HepG2 (cell line): ENCODE data around the gene TMEM221. TPM values are rescaled to one million over a fixed set of nuclear protein-coding genes. Genes with fewer than 3 reads are reported as not detected.

Source experiments
- ATF7-NPFF ChIP-seq: sonication (generic); formaldehyde crosslinking; IDR thresholded peaks from 2 replicates; pipeline ENCODE4 v1.8.1; 2023; ENCODE audit warnings: mild to moderate bottlenecking, low read depth, missing genetic modification reagents, moderate library complexity
- CREM ChIP-seq, 2 experiments: sonication (generic) in 1 of 2; formaldehyde crosslinking in 1 of 2; IDR thresholded peaks; 2 replicates each; pipeline versions ENCODE4 v1.4.0 to v1.6.1; 2016 to 2020; ENCODE audit warnings: antibody characterized with exemption in 1 of 2, mild to moderate bottlenecking in 1 of 2, missing genetic modification reagents in 1 of 2
- DRAP1 ChIP-seq: IDR thresholded peaks from 2 replicates; pipeline ENCODE4 v1.6.1; 2016; ENCODE audit warnings: missing genetic modification reagents, missing compliant biosample characterization
- FOSL1 ChIP-seq: sonication (generic); formaldehyde crosslinking; IDR thresholded peaks from 2 replicates; pipeline ENCODE4 v1.9.0; 2021; ENCODE audit warnings: missing genetic modification reagents, borderline replicate concordance
- FOXP1 ChIP-seq, 2 experiments: fragments of 450-650 bp in 1 of 2; IDR thresholded peaks; 2 replicates each; pipeline ENCODE4 v1.6.1; 2017 to 2018; ENCODE audit warnings: antibody characterized with exemption in 1 of 2
- HNF4G ChIP-seq, 2 experiments: sonication (generic) in 1 of 2; formaldehyde crosslinking in 1 of 2; IDR thresholded peaks; 2 replicates each; pipeline versions ENCODE4 v1.4.0 to v1.6.1; 2011 to 2020; ENCODE audit warnings: borderline replicate concordance in 2 of 2, low read depth in 2 of 2, mild to moderate bottlenecking in 2 of 2, low read length in 1 of 2, missing genetic modification reagents in 1 of 2, moderate library complexity in 1 of 2
- KLF11 ChIP-seq: IDR thresholded peaks from 2 replicates; pipeline ENCODE4 v1.6.1; 2016; ENCODE audit warnings: missing compliant biosample characterization
- MXD4 ChIP-seq: IDR thresholded peaks from 2 replicates; pipeline ENCODE4 v1.6.1; 2016; ENCODE audit warnings: mild to moderate bottlenecking, missing biosample characterization, missing genetic modification reagents
- NFYB ChIP-seq: sonication (generic); formaldehyde crosslinking; IDR thresholded peaks from 2 replicates; pipeline ENCODE4 v1.4.0; 2020; ENCODE audit warnings: missing genetic modification reagents
- SMAD3 ChIP-seq: sonication (generic); formaldehyde crosslinking; IDR thresholded peaks from 2 replicates; pipeline ENCODE4 v1.4.0; 2020; ENCODE audit warnings: missing genetic modification reagents
- SRY ChIP-seq: sonication (generic); formaldehyde crosslinking; IDR thresholded peaks from 2 replicates; pipeline ENCODE4 v1.8.0; 2022; ENCODE audit warnings: mild to moderate bottlenecking, missing genetic modification reagents
- TEAD3 ChIP-seq: optimal IDR thresholded peaks from 2 replicates; pipeline ENCODE3; 2016; ENCODE audit warnings: borderline replicate concordance
- TSC22D2 ChIP-seq: sonication (generic); formaldehyde crosslinking; IDR thresholded peaks from 2 replicates; pipeline ENCODE4 v1.5.1; 2020; ENCODE audit warnings: missing genetic modification reagents, mild to moderate bottlenecking, borderline replicate concordance
- WIZ ChIP-seq: sonication (generic); formaldehyde crosslinking; IDR thresholded peaks from 2 replicates; pipeline ENCODE4 v1.5.1; 2020; ENCODE audit warnings: mild to moderate bottlenecking, missing genetic modification reagents
- YY1 ChIP-seq: IDR thresholded peaks from 2 replicates; pipeline ENCODE4 v1.6.1; 2011; ENCODE audit warnings: low read length, low read depth, moderate library complexity, mild to moderate bottlenecking; ENCODE audit not compliant: insufficient read depth, insufficient replicate concordance
- ZBTB10 ChIP-seq: sonication (generic); formaldehyde crosslinking; IDR thresholded peaks from 2 replicates; pipeline ENCODE4 v1.4.0; 2020; ENCODE audit warnings: missing genetic modification reagents, borderline replicate concordance
- ZMYM4 ChIP-seq: sonication (generic); formaldehyde crosslinking; IDR thresholded peaks from 2 replicates; pipeline ENCODE4 v1.8.1; 2023; ENCODE audit warnings: mild to moderate bottlenecking, missing genetic modification reagents
- ZNF138 ChIP-seq: sonication (generic); formaldehyde crosslinking; IDR thresholded peaks from 2 replicates; pipeline ENCODE4 v1.5.0; 2020; ENCODE audit warnings: mild to moderate bottlenecking, low read depth, missing genetic modification reagents
- ZNF335 ChIP-seq: sonication (generic); formaldehyde crosslinking; IDR thresholded peaks from 2 replicates; pipeline ENCODE4 v1.4.0; 2020; ENCODE audit warnings: missing genetic modification reagents
- ZNF510 ChIP-seq: sonication (generic); formaldehyde crosslinking; IDR thresholded peaks from 2 replicates; pipeline ENCODE4 v1.4.0; 2020; ENCODE audit warnings: low read depth, mild to moderate bottlenecking, missing genetic modification reagents
- ZNF607 ChIP-seq: sonication (generic); formaldehyde crosslinking; IDR thresholded peaks from 2 replicates; pipeline ENCODE4 v1.5.1; 2020; ENCODE audit warnings: missing genetic modification reagents, mild to moderate bottlenecking, borderline replicate concordance
- ZNF619 ChIP-seq: sonication (generic); formaldehyde crosslinking; IDR thresholded peaks from 2 replicates; pipeline ENCODE4 v1.4.0; 2020; ENCODE audit warnings: mild to moderate bottlenecking, missing genetic modification reagents
- ZNF800 ChIP-seq: sonication (generic); formaldehyde crosslinking; IDR thresholded peaks from 2 replicates; pipeline ENCODE4 v1.4.0; 2020; ENCODE audit warnings: missing genetic modification reagents
- ZNF83 ChIP-seq: sonication (generic); formaldehyde crosslinking; IDR thresholded peaks from 2 replicates; pipeline ENCODE4 v1.4.0; 2020; ENCODE audit warnings: missing genetic modification reagents, mild to moderate bottlenecking, borderline replicate concordance
- polyA plus RNA-seq, 8 experiments: library from polyadenylated mRNA; depleted of rRNA in 3 of 8; stranded (reverse) in 7 of 8; unstranded in 1 of 8; fragments of >200 nt; fragmentation: Illumina TruSeq in 4 of 8; extraction: Trizol in 4 of 8; gene quantifications; 2 replicates each; pipeline versions ENCODE4 v1.2.1 to v1.2.3, GENCODE V29; 2011 to 2016; ENCODE audit warnings: low read depth in 4 of 8, missing spikeins in 1 of 8, mixed read lengths in 1 of 8; ENCODE audit not compliant: insufficient read depth in 1 of 8
- total RNA-seq, 5 experiments: library from RNA; depleted of rRNA; stranded (reverse); fragments of >200 nt; fragmentation: Illumina TruSeq; extraction: Trizol; gene quantifications; 2 replicates each; pipeline ENCODE4 v1.2.3, GENCODE V29; 2016; ENCODE audit warnings: low read depth in 1 of 5

The TMEM221 gene
- total and polyA plus RNA-seq, 2 of the 13 experiments (the other 11 are each of a cell fraction or from before 2014, with no cell fraction given), result 0.33 to 0.77 TPM

- TF ChIP-seq ZBTB10 (CRISPR knock-in tag) (no peak), DRAP1 (CRISPR knock-in tag) (peak; percentile 37; the same call in 1 of the 2 replicates), CREM (IDR thresholded peaks at IDR 0.05) (peak; percentile 92), CREM (CRISPR knock-in tag; IDR thresholded peaks at IDR 0.05) (no peak), TSC22D2 (CRISPR knock-in tag) (0 out of 2 replicates have a peak, but pooled peaks have one; percentile 63), ZNF607 (peak; percentile 38; the same call in 1 of the 2 replicates), ATF7-NPFF (CRISPR knock-in tag) (no peak), ZMYM4 (CRISPR knock-in tag) (peak; percentile 77), WIZ (CRISPR knock-in tag) (no peak), HNF4G (IDR thresholded peaks at IDR 0.05; ENCODE audit: borderline replicate concordance, low read depth, low read length) (no peak), HNF4G (CRISPR knock-in tag; IDR thresholded peaks at IDR 0.05; ENCODE audit: borderline replicate concordance, low read depth) (no peak), FOSL1 (no peak), ZNF335 (0 out of 2 replicates have a peak, but pooled peaks have one; percentile 61), ZNF619 (peak; percentile 75), NFYB (CRISPR knock-in tag) (peak; percentile 84), TEAD3 (CRISPR knock-in tag) (peak; percentile 77), MXD4 (CRISPR knock-in tag) (0 out of 2 replicates have a peak, but pooled peaks have one; percentile 25), KLF11 (peak; percentile 26; the same call in 1 of the 2 replicates), YY1 (peak; percentile 90), SMAD3 (CRISPR knock-in tag) (0 out of 2 replicates have a peak, but pooled peaks have one; percentile 15), FOXP1 (IDR thresholded peaks at IDR 0.05) (no peak), FOXP1 (CRISPR knock-in tag; IDR thresholded peaks at IDR 0.05) (0 out of 2 replicates have a peak, but pooled peaks have one; percentile 31), ZNF83 (no peak), ZNF138 (peak; percentile 27; the same call in 1 of the 2 replicates), ZNF800 (CRISPR knock-in tag) (0 out of 2 replicates have a peak, but pooled peaks have one; percentile 60), SRY (CRISPR knock-in tag) (peak; percentile 44; the same call in 1 of the 2 replicates), ZNF510 (CRISPR knock-in tag) (0 out of 2 replicates have a peak, but pooled peaks have one; percentile 54)
Measured at GRCh38 chr19:17419621-17420474, 28.6 kb downstream of the TMEM221 start, which contains the start of gene MVB12A (continued).
